Pancreas (tissue), 10 donors: Measurements from ENCODE around the gene RAPGEF3. TPM values are rescaled to one million over a fixed set of nuclear protein-coding genes. Genes with fewer than 3 reads are reported as not detected.
A peak's percentile ranks its signal among the peaks of the same experiment; 100 is the strongest.

Experiments
- ATAC-seq, 4 donors: fragments of 200-7000 bp; cut with Tn5 transposase; one replicate each; pipeline versions ENCODE4 v1.8.0 to v1.9.1; 2020; ENCODE audit warnings: mild to moderate bottlenecking in 4 of 4, moderate library complexity in 4 of 4
- DNase-seq, 6 donors: peaks; one replicate each; pipeline ENCODE4 v3.0.0-alpha.2; 2020
- FAIRE-seq: peaks from 2 replicates; lab custom pipeline; 2012; peaks lifted over from hg19 to GRCh38; lab: Jason Lieb, UNC
- H3K27ac ChIP-seq, 4 donors: fragments of 200-600 bp; sonication (generic); 1 replicate in 3 of 4; 2 replicates in 1 of 4; pipeline versions ENCODE4 v1.5.0 to v1.8.0; 2020
- H3K27me3 ChIP-seq, 4 donors: fragments of 200-600 bp; one replicate each; pipeline ENCODE4 v1.8.0; 2021
- H3K36me3 ChIP-seq, 3 donors: fragments of 200-600 bp; sonication (generic) in 1 of 3; one replicate each; pipeline versions ENCODE4 v1.5.0 to v1.8.0; 2020 to 2021
- H3K4me1 ChIP-seq, 3 donors: fragments of 200-600 bp; one replicate each; pipeline ENCODE4 v1.8.0; 2021
- H3K4me3 ChIP-seq, 4 donors: fragments of 200-600 bp; sonication (generic) in 2 of 4; one replicate each; pipeline versions ENCODE4 v1.5.0 to v1.8.0; 2020 to 2021
- H3K9me3 ChIP-seq, 4 donors: fragments of 200-600 bp; one replicate each; pipeline ENCODE4 v1.8.0; 2021
- CTCF ChIP-seq, 4 donors: fragments of 200-600 bp; sonication (generic) in 3 of 4; IDR thresholded peaks; one replicate each; pipeline versions ENCODE4 v1.5.0 to v1.8.0; 2021; ENCODE audit warnings: antibody characterized with exemption in 4 of 4
- WGBS, 2 donors: extraction: QIAGEN DNeasy Blood & Tissue Kit; methylation state at CpG; one replicate each; pipeline ENCODE4 v1.1.7; 2013; 5-methylcytosine and 5-hydroxymethylcytosine counted together
- intact Hi-C, 3 donors: fragments of 100-400 bp; cut with DNase I; formaldehyde crosslinking; loops; one replicate each; pipeline versions ENCODE4 v1.11.1 to v1.14.2; 2022
- polyA plus RNA-seq, 2 donors: library from polyadenylated mRNA; stranded (reverse); fragments of 200-250 nt; gene quantifications; one replicate each; pipeline ENCODE4 v1.2.3, GENCODE V29; 2013
- total RNA-seq, 6 donors: library from RNA; stranded (reverse); fragmentation: NEBNext Ultra II Directional in 4 of 6; extraction: Animal tissue kit (Norgen Biotek cat#: 25700) in 4 of 6; gene quantifications; one replicate each; pipeline versions ENCODE4 v1.2.1 to v1.2.4, GENCODE V29; 2021 to 2023
- donor health status: healthy with polysubstance abuse.
- donor health status: DM: no; HTN: no; CAD: no; lungs with moderate emphysema.
- donor health status: DM: no; HTN: no; CAD: no.
- donor health status: control.
- donor health status: control.
- donor health status: Bipolar disorder and iron deficiency.
- donor health status: DM: yes; HTN: yes; CAD: no.
- donor health status: DM: no; HTN: no; CAD: no.
- donor health status: DM: no; HTN: no; CAD: no.
- donor health status: DM: yes; HTN: yes; CAD: no.

The RAPGEF3 gene
- total and polyA plus RNA-seq, 8 donors, result 2.5 to 54.4 (median 5.5) TPM

GRCh38 chr12:47722941-47723631 is 35.6 kb downstream of the RAPGEF3 start:
- TF ChIP-seq CTCF (IDR thresholded peaks at IDR 0.05), result no peak
- Histone ChIP-seq H3K4me1 (no peaks in the 10 kb centered on the region), H3K4me3 (no peak overlapping the region), H3K27me3 (no peaks in the 10 kb centered on the region), H3K9me3 (no peaks in the 10 kb centered on the region), H3K36me3 (no peaks in the 10 kb centered on the region), H3K27ac (no peak overlapping the region)
- DNase-seq, result no peak
- no peak for FAIRE-seq
- ATAC-seq, result no peak
- 78 to 81% methylated on average over 5 of the region's 5 CpGs for WGBS, 2 donors
- intact Hi-C loops, result no loop called here

- no peak overlapping the region for H3K4me3 ChIP-seq
- no peaks in the 10 kb centered on the region for H3K9me3 ChIP-seq
- DNase-seq (no peak), ATAC-seq (no peak), FAIRE-seq (no peak)
- H3K27me3 ChIP-seq, result no peaks in the 10 kb centered on the region
- H3K36me3 ChIP-seq, result no peaks in the 10 kb centered on the region
- TF ChIP-seq CTCF (IDR thresholded peaks at IDR 0.05), result no peak
- intact Hi-C loops, result no loop called here
- 61 to 62% methylated on average over 7 of the region's 7 CpGs for WGBS, 2 donors
- peaks cover 0 to 8% (median 0%) of the 10 kb centered on the region in 3 donors for H3K4me1 ChIP-seq
- no peak overlapping the region for H3K27ac ChIP-seq
Measured at GRCh38 chr12:47722136-47722834, 36.4 kb downstream of the RAPGEF3 start.

GRCh38 chr12:47721431-47721973 is 37.2 kb downstream of the RAPGEF3 start:
- Histone ChIP-seq H3K9me3 (no peaks in the 10 kb centered on the region), H3K4me1 (peaks cover 0 to 9% (median 0%) of the 10 kb centered on the region in 3 donors), H3K27me3 (no peaks in the 10 kb centered on the region), H3K36me3 (no peaks in the 10 kb centered on the region), H3K27ac (no peak overlapping the region), H3K4me3 (no peak overlapping the region)
- no peak for TF ChIP-seq CTCF (IDR thresholded peaks at IDR 0.05)
- ATAC-seq, result no peak
- intact Hi-C loops, result no loop called here
- 89 to 92% methylated on average over 9 of the region's 9 CpGs for WGBS, 2 donors
- FAIRE-seq, result no peak
- no peak for DNase-seq

GRCh38 chr12:47718531-47718930 is 40.1 kb downstream of the RAPGEF3 start:
- WGBS, 2 donors, result 79 to 90% methylated on average over 1 of the region's 1 CpG
- no peaks in the 10 kb centered on the region for H3K9me3 ChIP-seq
- H3K36me3 ChIP-seq, result no peaks in the 10 kb centered on the region
- H3K4me3 ChIP-seq, result no peak overlapping the region
- no peak for FAIRE-seq
- peaks cover 0 to 20% (median 0%) of the 10 kb centered on the region in 3 donors for H3K4me1 ChIP-seq
- no peak for ATAC-seq
- intact Hi-C loops, result loop anchor here in 2 of 3 donors (5.0 to 10.0 kb wide), 3 partner anchors 56 to 119 kb away; partner anchors contain the start of gene SLC48A1 (in 1 of the 2)
- DNase-seq, result no peak
- no peaks in the 10 kb centered on the region for H3K27me3 ChIP-seq
- TF ChIP-seq CTCF (IDR thresholded peaks at IDR 0.05), result no peak
- peak overlapping the region in 1 of 4 donors; percentile 72 for H3K27ac ChIP-seq
